Measurements from ENCODE around the gene KIAA1328.
"Not testable (repeated sequence)": the region's sequence is repeated elsewhere in the genome, so short reads cannot be mapped to it uniquely, and the experiment has no call there.

The KIAA1328 gene

DNA sequence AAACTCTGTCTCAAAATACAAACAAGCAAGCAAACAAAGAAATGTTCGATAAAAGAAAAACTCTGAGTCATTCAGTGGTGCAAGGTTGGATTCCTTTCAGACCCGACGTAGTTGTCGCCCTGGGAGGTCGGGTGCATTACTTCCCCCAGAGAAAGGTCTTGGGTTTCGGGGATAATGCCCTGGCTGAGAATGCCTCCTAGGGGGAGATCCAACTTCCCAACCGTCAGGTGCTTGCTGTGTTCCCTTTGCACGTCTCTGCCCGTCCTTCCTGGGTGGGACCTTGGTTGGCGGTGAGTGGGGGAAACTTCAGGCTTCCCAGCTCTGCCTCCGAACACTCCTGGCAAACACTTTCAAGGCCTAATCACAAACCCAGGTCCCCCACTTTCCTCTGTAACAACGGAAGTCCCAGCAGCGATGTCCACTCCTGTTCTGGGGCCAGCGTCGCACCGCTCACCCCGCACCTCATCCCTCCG is 734 bp upstream of the KIAA1328 start:
- DNase-seq: no peak

DNA sequence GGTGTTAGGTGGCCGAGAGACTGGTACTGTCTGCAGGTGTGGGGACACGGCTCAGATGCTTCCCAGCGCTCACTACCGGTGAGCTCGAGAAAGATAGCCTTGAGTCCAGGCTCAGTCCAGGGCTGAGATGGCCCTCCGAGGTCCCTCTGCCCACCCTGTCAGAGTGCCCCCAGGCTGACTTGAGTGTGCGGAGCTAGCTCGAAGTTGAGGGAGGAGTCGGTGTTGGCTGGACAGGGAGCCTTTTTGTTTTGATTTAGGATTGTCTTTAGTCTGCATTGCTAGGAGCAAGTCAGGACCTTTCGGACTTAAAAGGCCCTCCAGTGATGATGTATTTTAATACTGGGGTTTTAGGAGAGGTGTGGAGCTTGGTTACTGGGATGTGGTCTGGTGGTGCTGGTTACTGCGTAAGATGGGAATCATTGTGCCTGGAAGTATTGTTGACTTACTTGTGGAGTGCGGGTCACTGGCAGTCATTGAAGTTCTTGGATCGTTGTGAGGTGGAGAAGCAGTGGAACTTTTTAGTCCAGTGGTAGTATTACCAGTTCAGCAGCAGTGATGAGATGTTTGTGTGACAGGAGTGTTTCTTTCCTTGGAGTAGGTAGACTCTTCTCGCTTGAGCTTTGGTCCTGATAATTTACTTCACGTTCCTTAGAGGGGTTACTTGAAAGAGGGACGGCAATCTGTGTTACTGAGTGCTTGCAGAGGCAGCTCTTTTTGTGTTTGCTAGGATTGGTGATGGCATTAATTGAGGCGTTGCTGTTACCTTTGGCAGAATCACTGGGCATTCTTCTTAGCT is 633 bp downstream of the KIAA1328 start:
- DNase-seq: no peak

DNA sequence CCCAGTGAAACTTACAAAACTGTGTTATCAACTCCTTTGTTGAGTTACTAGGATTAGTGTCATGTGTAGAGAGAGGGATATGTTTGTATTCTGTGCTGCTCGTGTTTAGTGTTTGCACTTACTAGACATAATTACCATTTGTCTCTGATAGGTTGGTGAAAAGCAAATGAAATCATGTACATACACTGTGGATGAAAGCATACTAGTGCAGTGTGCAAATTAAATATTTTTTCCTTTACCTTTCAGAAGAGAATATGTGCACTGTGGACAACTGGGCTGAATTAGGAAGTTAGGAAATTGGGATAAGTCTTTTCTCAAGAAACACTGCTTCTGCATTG is 1.2 kb downstream of the KIAA1328 start:
- DNase-seq: no peak

DNA sequence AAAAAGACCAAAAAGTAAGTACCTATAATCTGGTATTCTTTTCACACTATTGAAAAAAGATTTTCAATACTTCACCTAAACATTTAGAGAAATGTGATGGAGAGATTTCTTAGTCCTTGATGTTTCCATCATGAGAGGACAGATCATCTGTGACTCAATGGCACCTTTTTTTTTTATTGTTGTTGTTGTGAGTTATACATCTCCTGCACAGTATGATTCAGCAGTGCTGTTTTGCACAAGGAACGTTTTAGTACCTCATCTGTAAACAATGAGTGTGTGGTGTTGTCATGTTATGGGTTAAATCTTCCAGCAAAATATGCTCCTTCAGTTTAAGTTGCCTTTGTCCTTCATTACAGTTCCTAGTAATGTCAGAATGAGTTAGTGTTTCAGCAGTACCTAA is 2.2 kb downstream of the KIAA1328 start:
- DNase-seq: no peak

DNA sequence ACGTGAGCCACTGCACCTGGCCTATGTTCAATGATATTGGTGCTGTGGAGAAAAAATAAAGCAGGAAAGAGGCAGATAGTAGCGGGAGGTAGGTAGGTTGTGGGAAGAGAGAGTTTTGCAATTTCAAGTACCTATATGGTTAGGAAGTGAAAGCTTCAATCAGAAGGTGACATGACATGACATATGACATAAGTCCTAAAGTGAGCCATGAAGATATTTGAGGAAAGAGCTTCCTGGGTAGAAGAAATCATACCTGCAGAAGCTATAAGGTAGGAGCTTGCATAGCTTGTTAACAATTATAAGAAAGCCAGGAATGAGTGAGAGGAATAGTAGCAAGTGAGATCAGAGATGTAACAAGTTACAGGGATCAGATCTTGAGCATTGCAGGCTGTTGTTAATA is 4.2 kb downstream of the KIAA1328 start:
- no peak for DNase-seq

DNA sequence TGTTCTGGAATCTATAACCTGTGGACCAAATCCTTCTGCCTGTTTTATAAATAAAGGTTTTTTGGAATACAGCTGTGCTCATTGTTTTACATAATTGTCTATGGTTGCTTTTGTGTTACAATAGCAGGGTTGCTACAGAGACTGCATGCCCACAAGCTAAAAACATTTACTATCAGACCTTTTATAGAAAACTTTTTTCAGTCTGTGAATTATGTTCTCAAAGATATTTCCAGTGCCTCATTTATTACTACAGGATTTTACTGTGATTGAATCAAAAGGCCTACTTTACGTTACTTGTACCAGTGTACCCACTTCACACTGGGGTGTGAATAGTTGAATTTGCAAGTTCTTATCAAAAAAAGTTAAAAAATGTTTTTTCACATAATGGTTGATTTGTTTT is 7.0 kb downstream of the KIAA1328 start:
- no peak for DNase-seq

DNA sequence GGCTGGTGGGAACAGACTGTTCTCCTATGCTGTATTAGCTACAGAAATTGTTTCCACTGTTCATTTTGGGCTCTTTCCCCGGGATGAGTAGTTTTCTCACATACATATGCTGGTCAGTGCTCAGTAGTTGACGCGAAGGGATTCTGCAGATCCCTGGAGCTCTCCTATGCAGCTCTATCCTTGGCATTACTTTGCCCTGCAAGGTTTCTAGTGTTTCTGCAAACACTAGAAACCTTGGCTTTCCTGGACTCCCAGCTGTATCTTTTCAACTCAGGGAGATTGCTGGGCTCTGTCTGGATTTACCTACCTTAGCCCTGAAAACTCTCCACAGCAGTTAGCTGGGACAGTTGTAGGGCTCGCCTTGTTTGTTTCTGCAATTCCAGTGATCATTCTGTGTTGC is 10.9 kb downstream of the KIAA1328 start:
- no peak for DNase-seq

DNA sequence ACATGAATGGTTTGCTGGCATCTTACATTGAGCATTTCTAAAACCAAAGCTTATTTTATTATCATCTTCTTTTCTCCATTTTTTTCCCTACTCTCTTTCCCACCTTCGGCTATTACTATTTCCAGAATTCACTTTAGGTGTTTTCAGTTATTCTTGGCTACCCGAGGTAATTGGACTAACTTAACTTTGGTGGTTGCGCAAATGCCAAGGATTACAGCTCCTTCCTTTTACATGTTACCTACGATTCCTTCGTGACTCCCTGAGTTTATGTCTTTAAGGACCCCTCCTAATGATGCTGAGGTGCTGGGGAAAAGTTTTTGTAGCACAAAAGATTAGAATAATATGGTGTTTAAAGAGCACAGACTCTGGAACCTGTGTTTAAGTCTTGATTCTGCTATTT is 14.3 kb downstream of the KIAA1328 start:
- no peak for DNase-seq

DNA sequence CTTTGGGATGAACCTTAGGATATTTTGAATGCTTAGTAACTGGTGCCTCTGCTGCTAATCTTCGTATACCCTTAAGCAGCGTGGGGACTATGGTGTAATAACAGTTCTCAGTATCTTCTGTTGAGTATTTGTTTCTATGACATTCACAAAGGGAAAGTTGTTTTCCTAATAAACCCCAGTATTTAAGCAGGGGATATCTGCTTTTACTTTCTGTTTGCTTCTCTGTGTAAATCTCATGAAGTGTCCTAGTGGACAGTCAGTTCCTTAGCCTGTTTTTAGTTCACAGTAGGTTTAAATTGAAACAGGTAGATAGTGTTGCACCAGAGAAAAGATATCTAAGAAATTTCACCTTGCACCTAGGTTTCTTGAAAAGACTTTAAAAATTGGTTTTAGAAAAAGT is 14.9 kb downstream of the KIAA1328 start:
- no peak for DNase-seq

DNA sequence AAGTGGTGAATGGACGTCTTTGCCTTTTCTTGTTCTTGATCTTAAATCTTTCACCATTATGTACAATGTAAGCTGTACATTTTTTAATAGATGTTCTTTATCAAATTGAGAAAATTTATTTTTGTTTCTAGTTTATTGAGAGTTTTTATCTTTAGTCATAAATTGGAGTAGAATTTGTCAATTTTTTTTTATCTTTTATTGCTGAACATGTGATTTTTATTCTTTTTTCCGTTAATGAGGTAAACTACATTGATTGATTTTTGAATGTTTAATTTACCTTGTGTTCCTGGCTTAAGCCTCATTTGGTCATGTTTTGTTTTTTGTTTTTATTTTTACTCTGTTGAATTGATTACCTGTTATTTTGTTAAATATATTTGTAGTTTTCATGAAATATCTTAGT is 19.7 kb downstream of the KIAA1328 start:
- no peak for DNase-seq

DNA sequence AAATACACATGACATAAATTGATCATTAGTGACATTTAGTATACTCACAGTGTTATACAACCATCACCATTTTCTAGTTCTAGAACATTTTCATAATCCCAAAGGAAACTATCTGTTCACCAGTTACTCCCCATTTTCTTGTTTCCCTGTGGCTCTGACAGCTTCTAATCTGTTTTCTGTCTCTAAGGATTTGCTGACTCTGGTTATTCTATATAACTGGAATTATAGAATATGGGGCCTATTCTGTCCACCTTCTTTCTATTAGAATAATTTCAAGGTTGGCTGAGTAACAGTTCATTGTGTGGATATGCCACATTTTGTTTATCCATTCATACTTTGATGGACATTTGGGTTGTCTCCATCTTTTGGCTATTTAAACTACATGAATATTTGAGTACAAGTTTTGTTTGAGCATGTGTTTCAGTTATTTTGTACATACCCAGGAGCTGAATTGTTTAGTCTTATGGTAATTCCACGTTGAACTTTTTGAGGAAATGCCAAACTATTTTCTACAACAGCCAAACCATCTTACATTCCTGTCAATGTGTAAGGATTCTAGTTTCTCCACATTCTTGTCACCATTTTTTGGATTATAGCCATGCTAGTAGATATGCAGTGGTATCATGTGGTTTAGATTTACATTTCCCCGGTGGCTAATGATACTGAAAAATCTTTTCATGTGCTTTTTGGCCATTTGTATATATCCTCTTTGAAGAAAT is 20.5 kb downstream of the KIAA1328 start:
- no peak for DNase-seq

DNA sequence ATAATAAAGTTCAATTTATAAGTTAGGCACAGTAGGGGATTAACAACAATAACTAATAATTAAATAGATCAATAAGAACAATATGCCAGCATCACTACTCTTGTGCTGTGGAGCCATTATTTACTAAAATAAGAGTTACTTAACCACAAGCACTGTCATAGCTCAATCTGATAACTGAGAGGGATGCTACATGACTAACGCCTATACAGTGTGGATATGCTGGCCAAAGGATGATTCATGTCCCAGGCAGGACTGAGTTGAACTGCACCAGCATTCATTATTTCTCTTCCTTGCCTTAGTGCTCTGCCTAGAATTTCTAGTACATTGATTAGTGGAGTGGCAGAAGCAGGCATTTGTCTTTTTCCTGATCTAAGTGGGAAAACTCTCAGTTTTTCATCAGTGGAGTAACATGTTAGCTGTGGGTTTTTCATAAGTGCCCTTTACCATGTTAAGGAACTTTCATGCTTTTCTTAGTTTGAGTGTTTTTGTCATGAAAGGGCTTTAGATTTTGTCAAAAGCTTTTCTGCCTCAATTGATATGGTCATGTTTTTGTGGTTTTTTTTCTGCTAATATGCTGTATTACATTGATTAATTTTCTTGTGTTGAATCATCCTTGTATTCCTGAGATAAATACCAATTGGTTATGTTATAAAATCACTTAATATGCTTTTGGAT is 21.7 kb downstream of the KIAA1328 start:
- DNase-seq: no peak

DNA sequence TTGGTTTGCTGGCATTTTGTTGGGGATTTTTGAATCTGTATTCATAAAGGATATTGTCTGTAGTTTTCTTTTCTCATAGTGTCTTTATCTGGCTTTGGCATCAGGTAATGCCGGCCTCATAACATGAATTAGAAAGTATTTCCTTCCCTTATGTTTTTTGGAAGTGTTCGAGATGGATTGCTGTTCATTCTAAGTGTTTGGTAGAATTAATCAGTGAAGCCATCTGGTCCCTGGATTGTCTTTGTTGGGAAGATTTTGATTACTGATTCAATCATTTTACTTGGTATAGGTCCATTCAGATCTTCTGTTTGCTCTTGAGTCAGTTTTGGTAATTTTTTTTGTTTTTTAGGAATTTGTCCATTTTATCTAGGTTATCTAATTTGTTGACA is 22.3 kb downstream of the KIAA1328 start:
- DNase-seq: no peak

DNA sequence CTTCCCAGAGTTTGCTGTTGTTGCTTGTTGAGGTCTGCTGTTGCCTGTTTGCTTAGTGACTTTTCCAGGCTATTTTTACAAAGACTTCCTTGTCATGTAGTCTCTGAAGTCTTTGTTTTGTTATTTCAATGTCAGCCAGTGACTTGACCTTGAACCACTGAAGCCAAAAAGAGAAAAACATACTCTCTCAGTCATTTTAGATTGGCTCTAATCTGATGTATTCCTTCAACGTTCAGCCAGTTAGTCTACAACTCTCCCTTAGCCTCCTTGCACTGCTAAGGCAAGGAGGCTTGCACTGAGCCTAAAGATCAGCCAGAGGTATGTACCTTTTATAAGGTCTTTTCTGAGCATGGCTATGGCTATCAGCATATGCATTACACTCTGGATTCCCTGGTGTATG is 27.9 kb downstream of the KIAA1328 start:
- DNase-seq: no peak

DNA sequence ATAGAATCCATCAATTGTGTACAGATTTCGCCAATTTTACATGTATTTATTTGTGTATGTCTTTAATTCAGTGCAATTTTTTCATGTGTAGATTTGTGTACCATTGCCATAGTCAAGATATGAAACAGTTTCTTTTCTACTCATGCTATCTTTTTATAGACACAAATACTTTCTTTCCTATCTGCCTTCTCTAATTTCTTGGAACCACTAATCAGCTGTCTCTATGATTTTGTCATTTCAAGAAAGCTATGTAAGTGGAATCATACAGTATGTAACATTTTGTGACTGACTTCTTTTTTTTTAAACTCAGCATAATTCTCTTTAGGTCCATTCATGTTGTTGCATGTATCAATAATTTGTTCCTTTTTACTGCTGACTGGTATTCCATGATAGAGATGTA is 33.3 kb downstream of the KIAA1328 start:
- no peak for DNase-seq

DNA sequence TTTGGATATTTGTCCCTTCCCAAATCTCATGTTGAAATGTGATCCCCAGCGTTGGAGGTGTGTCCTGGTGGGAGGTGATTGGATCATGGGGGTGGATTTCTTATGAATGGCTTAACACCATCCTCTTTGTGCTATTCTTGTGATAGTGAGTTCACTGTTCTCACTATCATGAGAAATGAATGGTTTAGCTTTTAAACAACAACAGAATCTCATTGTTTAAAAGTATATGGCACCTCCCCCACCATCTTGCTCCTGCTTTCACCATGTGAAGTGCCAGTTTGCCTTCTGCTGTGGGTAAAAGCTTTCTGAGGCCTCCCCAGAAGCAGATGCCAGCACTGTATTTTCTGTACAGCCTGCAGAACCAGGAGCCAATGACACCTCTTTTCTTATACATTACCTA is 38.1 kb downstream of the KIAA1328 start:
- DNase-seq: no peak

DNA sequence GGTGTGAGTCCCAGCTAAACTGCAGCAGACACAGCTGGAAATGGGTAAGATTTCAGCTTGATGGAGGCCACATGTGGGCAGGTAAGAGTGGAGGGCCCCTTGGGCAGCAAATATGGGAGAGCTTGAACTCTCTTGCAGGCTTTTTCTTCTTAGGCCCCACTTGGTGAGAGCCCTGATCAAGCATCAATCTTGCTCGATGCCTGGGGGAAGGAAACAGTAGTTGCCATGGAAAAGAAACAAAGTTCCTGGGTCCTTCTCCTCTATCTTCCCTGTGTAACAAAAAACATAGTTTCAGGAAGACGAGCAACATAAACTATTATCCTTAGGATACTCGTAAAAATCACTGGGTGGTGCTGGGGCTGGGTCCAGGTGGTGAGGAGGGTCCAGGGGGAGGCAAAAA is 42.9 kb downstream of the KIAA1328 start:
- no peak for DNase-seq

DNA sequence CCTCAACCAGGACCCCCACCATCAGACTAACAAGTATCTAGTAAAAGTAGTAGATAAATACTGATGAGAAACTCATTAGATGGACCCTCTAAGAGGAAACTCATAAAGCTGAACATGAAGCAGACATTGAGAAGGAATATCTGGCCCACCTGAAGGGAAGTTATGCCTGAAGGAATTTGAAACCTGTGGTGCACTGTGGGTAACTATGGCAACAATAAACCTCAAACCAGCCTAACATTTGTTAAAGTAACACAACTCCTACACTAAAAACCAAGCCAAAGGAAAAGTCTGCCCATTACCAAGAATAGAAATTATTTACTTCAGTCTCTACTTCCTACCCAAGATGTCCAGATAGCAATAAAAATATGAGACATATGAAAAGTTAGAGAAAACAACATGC is 43.4 kb downstream of the KIAA1328 start:
- DNase-seq: no peak

DNA sequence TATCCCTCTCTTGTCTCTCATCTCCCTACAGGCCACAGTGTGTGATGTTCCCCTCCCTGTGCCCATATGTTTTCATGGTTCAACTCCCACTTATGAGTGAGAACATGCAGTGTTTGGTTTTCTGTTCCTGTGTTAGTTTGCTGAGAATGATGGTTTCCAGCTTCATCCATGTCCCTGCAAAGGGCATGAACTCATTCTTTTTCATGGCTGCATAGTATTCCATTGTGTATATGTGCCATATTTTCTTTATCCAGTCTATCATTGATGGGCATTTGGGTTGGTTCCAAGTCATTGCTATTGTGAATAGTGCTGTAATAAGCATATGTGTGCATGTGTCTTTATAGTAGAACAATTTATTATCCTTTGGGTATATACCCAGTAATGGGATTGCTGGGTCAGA is 44.9 kb downstream of the KIAA1328 start:
- not testable (repeated sequence) for DNase-seq

DNA sequence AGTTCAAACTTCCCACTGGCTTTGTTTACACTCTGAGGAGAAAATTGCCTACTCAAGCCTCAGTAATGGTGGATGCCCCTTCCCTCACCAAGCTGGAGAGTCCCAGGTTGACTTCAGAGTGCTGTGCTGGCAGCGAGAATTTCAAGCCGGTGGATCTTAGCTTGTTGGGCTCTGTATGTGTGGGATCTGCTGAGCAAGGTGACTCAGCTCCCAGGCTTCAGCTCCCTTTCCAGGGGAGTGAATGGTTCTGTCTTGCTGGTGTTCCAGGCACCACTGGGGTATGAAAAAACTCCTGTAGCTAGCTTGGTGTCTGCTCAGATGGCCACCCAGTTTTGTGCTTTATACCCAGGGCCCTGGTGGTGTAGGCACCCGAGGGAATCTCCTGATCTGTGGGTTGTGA is 50.9 kb downstream of the KIAA1328 start:
- DNase-seq: not testable (repeated sequence)

DNA sequence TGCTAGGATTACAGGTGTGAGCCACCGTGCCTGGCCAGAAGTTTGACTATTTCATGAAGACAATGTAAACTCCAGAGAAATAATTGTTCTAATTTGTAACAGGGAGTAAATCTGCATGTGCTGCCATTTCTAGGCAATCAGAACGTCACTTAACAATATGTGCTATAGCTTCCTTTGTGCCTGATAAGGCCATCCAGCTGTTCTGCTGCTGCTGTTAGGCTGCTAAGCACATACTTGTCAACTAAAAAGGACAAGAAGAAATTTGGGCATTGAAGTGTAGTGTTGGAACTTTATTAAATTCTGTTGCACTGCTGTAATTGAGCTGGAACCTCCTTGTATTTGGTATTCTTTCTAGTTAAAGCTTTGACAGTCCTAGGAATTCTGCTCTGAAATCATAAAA is 57.1 kb downstream of the KIAA1328 start:
- DNase-seq: no peak

DNA sequence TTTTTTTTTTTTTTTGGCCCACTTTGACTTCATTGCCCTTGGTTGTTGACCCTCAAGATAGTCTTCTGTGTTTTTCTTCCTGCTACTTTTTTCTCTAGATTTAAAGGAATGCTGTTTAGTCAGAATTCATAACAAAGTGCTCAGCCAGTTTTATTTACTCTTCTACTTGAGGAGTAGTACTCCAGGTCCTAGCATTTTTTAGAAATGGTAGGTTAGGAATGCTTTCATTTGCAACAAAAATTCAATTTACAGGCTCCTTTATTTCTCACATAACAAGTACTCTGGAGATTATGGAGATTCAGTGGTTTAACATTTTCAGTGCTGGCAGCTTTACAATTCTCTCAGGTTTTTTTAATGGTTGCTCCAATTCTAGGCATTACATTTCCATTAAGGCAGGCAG is 58.2 kb downstream of the KIAA1328 start:
- DNase-seq: no peak

DNA sequence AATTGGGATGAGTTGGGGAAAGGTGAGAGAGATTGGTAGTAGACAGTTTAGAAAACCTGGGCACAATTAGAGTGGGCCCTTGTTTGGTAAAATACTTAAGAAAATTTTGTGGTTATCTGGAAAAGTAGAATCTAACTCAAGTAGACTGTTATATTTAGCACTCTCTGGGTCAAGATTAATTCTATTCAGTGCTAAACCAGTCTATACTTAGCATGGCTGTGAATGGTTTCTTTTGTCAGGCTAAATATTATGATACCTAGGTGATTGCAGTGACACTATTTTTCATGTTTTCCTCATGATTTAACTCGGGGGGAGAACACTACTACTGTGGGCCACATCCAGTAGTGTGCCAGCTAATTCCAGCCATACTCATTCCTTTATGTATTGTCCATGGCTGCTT is 58.9 kb downstream of the KIAA1328 start:
- DNase-seq: no peak

DNA sequence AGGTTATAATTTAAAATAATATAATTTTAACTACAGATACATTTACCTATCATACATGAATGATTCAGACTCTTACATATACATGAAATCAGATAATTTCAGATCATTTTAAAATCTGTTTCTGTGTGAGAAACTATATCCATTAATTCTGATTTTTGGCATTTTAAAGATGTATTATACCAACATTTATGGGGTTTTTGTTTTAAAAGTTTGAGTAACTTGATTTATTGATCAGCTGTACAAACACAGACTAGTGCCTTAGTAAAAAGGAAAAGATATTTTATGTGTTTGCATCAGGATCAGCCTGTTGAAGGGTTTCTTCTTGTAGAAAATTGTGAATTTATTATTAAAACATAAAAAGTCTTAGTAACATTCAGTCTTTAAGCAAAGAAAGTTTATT is 59.9 kb downstream of the KIAA1328 start:
- DNase-seq: no peak
